OCI-LY7 (cell line): Measurements from ENCODE around the gene NTS. TPM values are rescaled to one million over a fixed set of nuclear protein-coding genes. Genes with fewer than 3 reads are reported as not detected.

ENCODE experiments used
- BruUV-seq: library from RNA; stranded (reverse); fragments of 400-500 nt; replicated peaks from 2 replicates; lab custom pipeline; 2021; lab: Mats Ljungman, UMichigan
- CTCF ChIA-PET: fragments of 300-600 bp; sonication (Branson Sonifier 250); formaldehyde crosslinking; loops from one replicate; lab custom pipeline; 2022; ENCODE audit warnings: antibody characterized with exemption; ENCODE audit not compliant: unreplicated experiment; lab: Charles Lee
- POLR2A ChIA-PET: fragments of 300-600 bp; sonication (Branson Sonifier 250); formaldehyde crosslinking; loops from one replicate; lab custom pipeline; 2022; ENCODE audit warnings: antibody characterized with exemption; lab: Charles Lee
- DNase-seq: peaks from one replicate; pipeline ENCODE4 v3.0.0-alpha.2; 2015; ENCODE audit warnings: low spot score
- H2AFZ ChIP-seq: fragments of 200-600 bp; sonication (generic), shearing (Covaris generic); 2 replicates; pipeline ENCODE4 v1.6.1; 2014; ENCODE audit warnings: mild to moderate bottlenecking, antibody characterized with exemption, low read length, moderate library complexity
- H3K27ac ChIP-seq: fragments of 200-600 bp; sonication (generic); 2 replicates; pipeline ENCODE4 v1.5.1; 2014; ENCODE audit warnings: mixed run types, low read depth, mild to moderate bottlenecking, moderate library complexity, low read length, inconsistent platforms; ENCODE audit not compliant: poor library complexity, severe bottlenecking
- H3K36me3 ChIP-seq: fragments of 200-600 bp; sonication (generic); 2 replicates; pipeline ENCODE4 v1.6.1; 2014; ENCODE audit warnings: mild to moderate bottlenecking, antibody characterized with exemption, low read length, moderate library complexity, mixed read lengths; ENCODE audit not compliant: insufficient read depth
- H3K4me1 ChIP-seq: fragments of 200-600 bp; sonication (generic); 2 replicates; pipeline ENCODE4 v1.5.1; 2014; ENCODE audit warnings: mild to moderate bottlenecking, low read length; ENCODE audit not compliant: insufficient read depth, poor library complexity, severe bottlenecking
- H3K4me2 ChIP-seq: fragments of 200-600 bp; sonication (generic); 2 replicates; pipeline ENCODE4 v1.6.1; 2014; ENCODE audit warnings: mild to moderate bottlenecking, low read length
- H3K4me3 ChIP-seq: fragments of 200-600 bp; sonication (generic); 2 replicates; pipeline ENCODE4 v1.5.1; 2014; ENCODE audit warnings: mild to moderate bottlenecking, low read depth, low read length; ENCODE audit not compliant: poor library complexity, severe bottlenecking
- H3K79me2 ChIP-seq: fragments of 200-600 bp; sonication (generic); 2 replicates; pipeline ENCODE4 v1.6.1; 2016; ENCODE audit warnings: low read depth, mild to moderate bottlenecking, low read length, moderate library complexity, mixed read lengths; ENCODE audit not compliant: insufficient read depth
- H3K9me2 ChIP-seq: fragments of 200-600 bp; sonication (generic); 2 replicates; pipeline ENCODE4 v1.6.1; 2016; ENCODE audit warnings: mild to moderate bottlenecking, low read length, mixed read lengths; ENCODE audit not compliant: insufficient read depth
- H3K9me3 ChIP-seq: fragments of 200-600 bp; sonication (generic); 2 replicates; pipeline ENCODE4 v1.6.1; 2014; ENCODE audit warnings: mild to moderate bottlenecking, mixed run types, low read length, mixed read lengths
- H4K20me1 ChIP-seq: fragments of 200-600 bp; sonication (generic); 2 replicates; pipeline ENCODE4 v1.6.1; 2014; ENCODE audit warnings: mild to moderate bottlenecking, antibody characterized with exemption, low read length, moderate library complexity, mixed read lengths; ENCODE audit not compliant: insufficient read depth
- EZH2phosphoT487 ChIP-seq: fragments of 200-600 bp; sonication (generic); IDR thresholded peaks from 2 replicates; pipeline ENCODE4 v1.6.1; 2018; ENCODE audit warnings: low read depth, borderline replicate concordance, mild to moderate bottlenecking, mixed run types, antibody characterized with exemption, low read length, moderate library complexity, mixed read lengths
- intact Hi-C: fragments of 100-400 bp; cut with micrococcal nuclease; formaldehyde crosslinking; loops from one replicate; pipeline ENCODE4 v1.10.0; 2022; ENCODE audit not compliant: unreplicated experiment
- total RNA-seq, 2 experiments: library from RNA; depleted of rRNA in 1 of 2; stranded (reverse); fragments of >200 nt in 1 of 2; shearing (Covaris generic) in 1 of 2; gene quantifications; 2 replicates each; pipeline ENCODE4 v1.2.3, GENCODE V29; 2014 to 2022
- TF ChIP-seq, protein P1 (sequence below): fragments of 200-600 bp; sonication (generic); conservative IDR thresholded peaks from 2 replicates; pipeline ENCODE4 v1.5.1; 2014; ENCODE audit warnings: mild to moderate bottlenecking, antibody characterized with exemption, low read length, moderate library complexity, mixed read lengths

The NTS gene
- total RNA-seq, 2 experiments from 2014 or later: not detected

DNA sequence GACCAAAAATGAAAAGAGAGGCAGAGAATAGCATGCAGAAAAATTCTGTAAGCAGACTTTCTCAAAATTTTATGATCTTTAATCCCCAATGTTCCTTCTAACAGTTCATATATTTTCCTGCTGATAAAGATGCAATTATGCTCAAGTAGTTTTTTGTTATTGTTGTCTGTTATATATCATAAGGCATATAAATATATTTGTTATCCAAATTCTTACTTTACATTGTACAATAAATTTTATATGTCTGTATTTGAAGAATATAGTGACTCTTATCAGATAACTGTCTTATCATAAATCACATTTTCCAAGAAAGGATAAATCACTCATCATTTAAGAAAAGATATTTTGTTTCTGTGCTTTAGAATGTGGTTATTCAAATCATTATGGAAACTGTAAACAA, 40.5 kb upstream of the NTS start:
- Histone ChIP-seq H3K27ac (no peak overlapping the region), H3K9me2 (no peaks in the 10 kb centered on the region), H3K79me2 (no peaks in the 10 kb centered on the region), H3K4me2 (no peak overlapping the region), H3K36me3 (no peaks in the 10 kb centered on the region), H3K9me3 (no peaks in the 10 kb centered on the region), H2AFZ (no peak overlapping the region), H3K4me3 (no peak overlapping the region), H3K4me1 (no peaks in the 10 kb centered on the region), H4K20me1 (no peaks in the 10 kb centered on the region)
- BruUV-seq: no TSS peak
- intact Hi-C loops: no loop called here
- no peak for TF ChIP-seq EZH2phosphoT487
- TF ChIP-seq, protein P1, sequence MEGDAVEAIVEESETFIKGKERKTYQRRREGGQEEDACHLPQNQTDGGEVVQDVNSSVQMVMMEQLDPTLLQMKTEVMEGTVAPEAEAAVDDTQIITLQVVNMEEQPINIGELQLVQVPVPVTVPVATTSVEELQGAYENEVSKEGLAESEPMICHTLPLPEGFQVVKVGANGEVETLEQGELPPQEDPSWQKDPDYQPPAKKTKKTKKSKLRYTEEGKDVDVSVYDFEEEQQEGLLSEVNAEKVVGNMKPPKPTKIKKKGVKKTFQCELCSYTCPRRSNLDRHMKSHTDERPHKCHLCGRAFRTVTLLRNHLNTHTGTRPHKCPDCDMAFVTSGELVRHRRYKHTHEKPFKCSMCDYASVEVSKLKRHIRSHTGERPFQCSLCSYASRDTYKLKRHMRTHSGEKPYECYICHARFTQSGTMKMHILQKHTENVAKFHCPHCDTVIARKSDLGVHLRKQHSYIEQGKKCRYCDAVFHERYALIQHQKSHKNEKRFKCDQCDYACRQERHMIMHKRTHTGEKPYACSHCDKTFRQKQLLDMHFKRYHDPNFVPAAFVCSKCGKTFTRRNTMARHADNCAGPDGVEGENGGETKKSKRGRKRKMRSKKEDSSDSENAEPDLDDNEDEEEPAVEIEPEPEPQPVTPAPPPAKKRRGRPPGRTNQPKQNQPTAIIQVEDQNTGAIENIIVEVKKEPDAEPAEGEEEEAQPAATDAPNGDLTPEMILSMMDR: no peak
- POLR2A ChIA-PET: no interaction called here
- no peak for DNase-seq
- CTCF ChIA-PET: no interaction called here

DNA sequence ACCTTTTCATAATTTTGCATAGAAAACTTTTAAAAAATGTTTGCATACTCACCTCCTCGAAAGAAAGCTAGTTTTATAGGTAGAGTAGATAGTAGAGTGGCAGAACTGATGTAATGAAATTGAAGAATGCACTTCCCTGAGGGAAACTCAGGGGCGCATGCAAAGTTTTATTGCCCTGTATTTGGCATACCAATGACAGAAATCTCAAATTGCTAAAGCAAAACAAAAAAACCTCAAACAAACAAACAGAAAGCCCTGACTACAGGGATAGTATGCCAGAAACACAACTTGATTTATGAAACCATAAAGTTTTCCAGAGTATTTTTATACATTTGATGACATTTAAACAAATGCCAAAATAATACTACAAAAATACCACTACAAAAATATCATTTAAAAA, 39.7 kb upstream of the NTS start:
- no peaks in the 10 kb centered on the region for H3K79me2 ChIP-seq
- ChIA-PET CTCF (no interaction called here), POLR2A (interaction anchor here (0.6 kb wide), 2 partner anchors 71 to 1224 kb away, joined by 3 read pairs; no protein-coding TSS in a partner anchor)
- no peak overlapping the region for H3K4me2 ChIP-seq
- no peaks in the 10 kb centered on the region for H4K20me1 ChIP-seq
- H3K4me1 ChIP-seq: no peaks in the 10 kb centered on the region
- DNase-seq: no peak
- no peak for TF ChIP-seq EZH2phosphoT487
- TF ChIP-seq, protein P1: no peak
- H3K4me3 ChIP-seq: no peak overlapping the region
- no peak overlapping the region for H2AFZ ChIP-seq
- no TSS peak for BruUV-seq
- H3K27ac ChIP-seq: no peak overlapping the region
- no peaks in the 10 kb centered on the region for H3K36me3 ChIP-seq
- intact Hi-C loops: no loop called here
- H3K9me3 ChIP-seq: no peaks in the 10 kb centered on the region
- H3K9me2 ChIP-seq: no peaks in the 10 kb centered on the region

DNA sequence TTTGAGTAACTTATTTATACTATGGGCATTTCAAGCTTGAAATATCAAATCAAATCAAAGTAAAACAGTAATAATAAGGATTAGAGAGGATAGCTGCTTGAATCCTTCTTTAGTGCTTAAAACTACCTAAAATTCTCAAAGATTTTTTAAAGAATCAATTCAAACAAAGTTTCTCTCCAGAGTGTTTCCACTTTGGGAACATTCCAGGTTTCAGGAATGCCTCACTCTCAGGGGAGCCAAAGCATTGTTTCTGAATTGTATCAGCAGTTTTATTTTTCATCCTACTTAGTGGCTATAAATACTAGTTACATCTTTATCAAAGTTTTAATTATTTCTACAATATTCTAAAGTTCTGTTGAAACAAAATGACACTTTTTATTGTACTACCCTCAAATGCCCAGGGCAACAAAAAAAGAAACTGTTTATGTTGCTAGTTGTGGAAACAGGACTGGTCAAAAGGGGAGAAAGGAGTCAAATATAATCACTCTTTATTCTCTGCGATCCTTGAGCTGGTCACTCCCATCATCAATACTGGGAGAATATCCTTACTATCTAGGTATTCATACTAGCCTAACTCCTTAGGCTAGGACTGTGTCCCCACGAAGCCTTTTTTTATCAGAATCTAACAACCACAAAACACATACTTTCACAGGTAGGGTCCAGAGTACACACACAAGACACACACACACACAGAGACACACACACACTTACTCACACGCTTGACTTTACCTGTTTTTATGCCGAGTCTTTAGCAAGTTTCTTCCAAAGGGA, 38.5 kb upstream of the NTS start:
- Histone ChIP-seq H3K4me1 (no peaks in the 10 kb centered on the region), H3K36me3 (no peaks in the 10 kb centered on the region), H3K9me2 (no peaks in the 10 kb centered on the region), H2AFZ (no peak overlapping the region), H3K79me2 (no peaks in the 10 kb centered on the region), H3K27ac (no peak overlapping the region), H3K4me2 (no peak overlapping the region), H3K9me3 (no peaks in the 10 kb centered on the region), H4K20me1 (no peaks in the 10 kb centered on the region), H3K4me3 (no peak overlapping the region)
- intact Hi-C loops: no loop called here
- POLR2A ChIA-PET: no interaction called here
- BruUV-seq: no TSS peak
- DNase-seq: no peak
- no peak for TF ChIP-seq EZH2phosphoT487
- TF ChIP-seq, protein P1: no peak
- CTCF ChIA-PET: no interaction called here
